Upper lobe of left lung (tissue), 4 donors: Measurements from ENCODE around the gene HLA-B.

Source experiments
- CTCF ChIP-seq, 6 experiments: fragments of 450-650 bp in 4 of 6; fragments of 200-600 bp in 2 of 6; sonication (generic) in 2 of 6; IDR thresholded peaks; one replicate each; pipeline ENCODE4 v1.5.1; 2016 to 2019; ENCODE audit warnings: antibody characterized with exemption in 6 of 6
- EP300 ChIP-seq, 4 donors: sonication (generic); formaldehyde crosslinking; IDR thresholded peaks; one replicate each; pipeline ENCODE4 v1.5.1; 2017; ENCODE audit warnings: antibody characterized with exemption in 4 of 4, control low read depth in 2 of 4

- TF ChIP-seq CTCF (IDR thresholded peaks at IDR 0.05) (no peak), EP300 (IDR thresholded peaks at IDR 0.05) (no peak)
Measured at GRCh38 chr6:31328355-31328960, 28.5 kb downstream of the HLA-B start.
